Measurements from ENCODE around the gene MAGEA2. TPM values are rescaled to one million over a fixed set of nuclear protein-coding genes. Genes with fewer than 3 reads are reported as not detected.
"Not testable (repeated sequence)": the region's sequence is repeated elsewhere in the genome, so short reads cannot be mapped to it uniquely, and the experiment has no call there.

The MAGEA2 gene
- not detected in 2 replicates for total RNA-seq

DNA sequence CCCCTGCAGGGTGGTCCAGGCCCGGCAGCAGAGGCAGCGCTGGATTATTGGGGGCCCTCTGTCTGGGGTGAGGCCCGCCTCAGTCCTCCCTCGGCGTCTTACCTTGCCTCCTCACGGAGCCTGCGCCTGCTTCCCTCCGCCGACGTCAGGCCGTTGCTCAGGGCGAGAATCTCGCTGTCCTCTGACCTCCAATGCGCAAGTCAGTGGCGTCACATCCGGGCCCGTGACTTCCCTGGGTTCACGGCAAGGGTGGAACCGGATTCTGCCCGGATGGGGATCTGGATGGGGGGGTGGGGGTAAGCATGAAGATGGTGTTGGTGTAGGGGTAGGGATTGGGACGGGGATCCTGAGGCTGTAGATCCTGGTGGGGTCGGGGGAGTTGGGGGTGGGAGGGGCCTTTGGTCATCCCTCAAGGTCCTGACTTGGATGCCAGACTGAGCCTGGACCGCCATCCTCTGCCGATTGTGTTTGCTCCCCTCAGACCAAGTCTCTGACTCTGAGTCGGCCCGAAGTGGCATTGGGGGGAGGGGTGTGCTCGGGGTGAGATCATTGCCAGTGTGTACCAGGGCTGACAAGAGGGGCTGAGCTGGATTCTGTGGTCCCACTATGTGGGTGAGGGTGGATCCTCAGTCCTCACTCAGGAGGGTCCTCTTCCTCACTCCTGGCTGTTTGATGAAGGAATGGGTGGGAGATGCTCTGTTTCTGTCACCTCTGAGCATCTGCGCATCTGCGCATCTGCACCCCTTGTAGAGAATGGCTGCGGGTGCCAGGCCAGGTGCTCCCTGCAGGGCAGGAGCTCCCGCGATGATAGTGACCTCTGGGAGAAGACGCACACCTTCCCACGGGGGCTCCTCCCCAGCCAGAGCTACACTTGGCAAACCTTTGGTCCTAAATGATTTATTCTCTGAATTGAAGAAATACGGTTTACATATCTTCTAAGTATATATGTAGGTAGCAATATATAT, at the start of gene MAGEA2:
Gene MAGEA2, minus strand, starts transcription at position 157 of the 965 bp plus-strand sequence. CDS start 2,479 bp downstream, outside the sequence.
- intact Hi-C loops (cut with micrococcal nuclease) = not testable (repeated sequence)

- intact Hi-C loops (cut with micrococcal nuclease) = no loop called here
Observed at GRCh38 chrX:152798945-152799344, 45.3 kb upstream of the MAGEA2 start.

GRCh38 chrX:152787062-152787461, 33.4 kb upstream of the MAGEA2 start:
- intact Hi-C loops (cut with micrococcal nuclease) = not testable (repeated sequence)

DNA sequence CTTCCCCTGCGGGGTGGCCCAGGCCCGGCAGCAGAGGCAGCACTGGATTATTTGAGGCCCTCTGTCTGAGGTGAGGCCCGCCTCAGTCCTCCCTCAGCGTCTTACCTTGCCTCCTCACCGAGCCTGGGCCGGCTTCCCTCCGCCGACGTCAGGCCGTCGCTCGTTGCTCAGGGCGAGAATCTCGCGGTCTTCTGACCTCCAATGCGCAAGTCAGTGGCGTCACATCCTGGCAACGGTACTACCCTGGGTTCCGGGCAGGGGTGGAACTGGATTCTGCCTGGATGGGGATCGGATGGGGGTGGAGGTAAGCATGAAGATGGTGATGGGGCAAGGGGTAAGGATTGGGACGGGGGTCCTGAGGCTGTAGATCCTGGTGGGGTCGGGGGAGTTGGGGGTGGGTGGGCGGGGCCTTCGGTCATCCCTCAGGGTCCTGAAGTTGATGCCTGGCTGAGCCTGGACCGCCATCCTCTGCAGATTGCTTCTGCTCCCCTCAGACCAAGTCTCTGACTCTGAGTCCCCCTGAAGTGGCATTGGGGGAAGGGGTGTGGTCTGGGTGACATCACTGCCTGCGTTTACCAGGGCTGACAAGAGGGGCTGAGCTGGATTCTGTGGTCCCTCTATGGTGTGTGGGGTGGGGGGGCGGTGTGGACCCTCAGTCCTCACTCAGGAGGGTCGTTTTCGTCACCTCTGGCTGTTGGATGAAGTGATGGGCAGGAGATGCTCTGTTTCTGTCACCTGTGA, 16.1 kb upstream of the MAGEA2 start, which contains the start of gene MAGEA6:
Gene MAGEA6, minus strand, starts transcription at position 141 of the 741 bp plus-strand sequence. CDS start 2,039 bp downstream, outside the sequence.
- intact Hi-C loops (cut with micrococcal nuclease) = not testable (repeated sequence)

DNA sequence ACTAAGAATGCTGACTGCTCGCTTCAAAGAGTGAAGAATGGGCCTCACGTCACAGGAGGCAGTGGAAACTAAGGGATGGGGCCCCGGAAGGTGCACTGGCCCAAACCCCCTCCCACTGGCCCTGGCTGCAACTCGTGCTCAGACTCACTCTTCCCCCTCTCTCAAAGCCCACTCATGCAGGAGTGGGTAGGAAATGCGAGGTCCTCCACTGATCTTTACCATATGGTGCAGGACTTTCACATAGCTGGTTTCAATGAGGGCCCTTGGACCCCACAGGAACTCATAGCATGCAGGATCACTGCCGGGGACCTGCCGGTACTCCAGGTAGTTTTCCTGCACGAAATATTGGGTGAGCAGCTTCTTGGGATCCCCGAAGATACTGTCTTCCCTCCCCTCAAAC, 12.9 kb upstream of the MAGEA2 start:
- intact Hi-C loops (cut with micrococcal nuclease) = not testable (repeated sequence)

GRCh38 chrX:152761582-152761981, 7.9 kb upstream of the MAGEA2 start:
- intact Hi-C loops (cut with micrococcal nuclease) = not testable (repeated sequence)

GRCh38 chrX:152759544-152759943, 5.9 kb upstream of the MAGEA2 start:
- intact Hi-C loops (cut with micrococcal nuclease) = not testable (repeated sequence)

DNA sequence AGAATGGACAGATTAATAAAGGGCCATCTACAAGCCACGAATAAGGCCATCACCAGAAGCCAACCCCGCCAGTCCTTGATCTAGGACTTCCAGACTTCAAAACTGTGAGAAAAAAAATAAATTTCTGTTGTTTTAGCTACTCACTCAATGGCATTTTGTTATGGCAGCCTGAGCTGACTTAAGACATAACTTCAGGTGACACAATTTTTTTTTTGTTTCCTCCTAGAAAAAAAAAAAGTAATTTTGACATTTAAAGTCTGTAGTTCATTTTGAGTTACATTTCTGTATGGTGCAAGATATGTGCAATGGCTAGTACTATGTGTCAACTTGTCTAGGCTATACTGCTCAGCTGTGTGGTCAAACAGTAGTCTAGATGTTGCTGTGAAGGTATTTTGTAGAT, 5.3 kb upstream of the MAGEA2 start, which contains the start of gene CSAG3:
Gene CSAG3, plus strand, starts transcription at position 301 of the 400 bp plus-strand sequence.
- intact Hi-C loops (cut with micrococcal nuclease) = not testable (repeated sequence)

- intact Hi-C loops (cut with micrococcal nuclease) = not testable (repeated sequence)
Observed at GRCh38 chrX:152754871-152755270, 1.2 kb upstream of the MAGEA2 start.

GRCh38 chrX:152738560-152738959, 15.1 kb downstream of the MAGEA2 start:
- intact Hi-C loops (cut with micrococcal nuclease) = no loop called here

DNA sequence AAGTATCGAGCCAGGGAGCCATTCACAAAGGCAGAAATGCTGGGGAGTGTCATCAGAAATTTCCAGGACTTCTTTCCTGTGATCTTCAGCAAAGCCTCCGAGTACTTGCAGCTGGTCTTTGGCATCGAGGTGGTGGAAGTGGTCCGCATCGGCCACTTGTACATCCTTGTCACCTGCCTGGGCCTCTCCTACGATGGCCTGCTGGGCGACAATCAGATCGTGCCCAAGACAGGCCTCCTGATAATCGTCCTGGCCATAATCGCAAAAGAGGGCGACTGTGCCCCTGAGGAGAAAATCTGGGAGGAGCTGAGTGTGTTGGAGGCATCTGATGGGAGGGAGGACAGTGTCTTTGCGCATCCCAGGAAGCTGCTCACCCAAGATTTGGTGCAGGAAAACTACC, 17.1 kb downstream of the MAGEA2 start:
- intact Hi-C loops (cut with micrococcal nuclease) = not testable (repeated sequence)

- intact Hi-C loops (cut with micrococcal nuclease) = no loop called here
Observed at GRCh38 chrX:152735860-152736511, 17.7 kb downstream of the MAGEA2 start.

GRCh38 chrX:152735101-152735500, 18.5 kb downstream of the MAGEA2 start:
- intact Hi-C loops (cut with micrococcal nuclease) = no loop called here

DNA sequence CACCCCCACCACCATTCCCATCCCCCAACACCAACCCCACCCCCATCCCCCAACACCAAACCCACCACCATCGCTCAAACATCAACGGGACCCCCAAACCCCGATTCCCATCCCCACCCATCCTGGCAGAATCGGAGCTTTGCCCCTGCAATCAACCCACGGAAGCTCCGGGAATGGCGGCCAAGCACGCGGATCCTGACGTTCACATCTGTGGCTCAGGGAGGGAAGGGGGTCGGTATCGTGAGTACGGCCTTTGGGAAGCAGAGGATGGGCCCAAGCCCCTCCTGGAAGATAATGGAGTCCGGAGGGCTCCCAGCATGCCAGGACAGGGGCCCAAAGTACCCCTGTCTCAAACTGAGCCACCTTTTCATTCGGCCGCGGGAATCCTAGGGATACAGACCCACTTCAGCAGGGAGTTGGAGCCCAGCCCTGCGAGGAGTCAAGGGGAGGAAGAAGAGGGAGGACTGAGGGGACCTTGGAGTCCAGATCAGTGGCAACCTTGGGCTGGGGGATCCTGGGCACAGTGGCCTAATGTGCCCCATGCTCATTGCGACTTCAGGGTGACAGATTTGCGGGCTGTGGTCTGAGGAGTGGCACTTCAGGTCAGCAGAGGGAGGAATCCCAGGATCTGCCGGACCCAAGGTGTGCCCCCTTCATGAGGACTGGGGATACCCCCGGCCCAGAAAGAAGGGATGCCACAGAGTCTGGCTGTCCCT, 19.3 kb downstream of the MAGEA2 start:
- intact Hi-C loops (cut with micrococcal nuclease) = not testable (repeated sequence)

DNA sequence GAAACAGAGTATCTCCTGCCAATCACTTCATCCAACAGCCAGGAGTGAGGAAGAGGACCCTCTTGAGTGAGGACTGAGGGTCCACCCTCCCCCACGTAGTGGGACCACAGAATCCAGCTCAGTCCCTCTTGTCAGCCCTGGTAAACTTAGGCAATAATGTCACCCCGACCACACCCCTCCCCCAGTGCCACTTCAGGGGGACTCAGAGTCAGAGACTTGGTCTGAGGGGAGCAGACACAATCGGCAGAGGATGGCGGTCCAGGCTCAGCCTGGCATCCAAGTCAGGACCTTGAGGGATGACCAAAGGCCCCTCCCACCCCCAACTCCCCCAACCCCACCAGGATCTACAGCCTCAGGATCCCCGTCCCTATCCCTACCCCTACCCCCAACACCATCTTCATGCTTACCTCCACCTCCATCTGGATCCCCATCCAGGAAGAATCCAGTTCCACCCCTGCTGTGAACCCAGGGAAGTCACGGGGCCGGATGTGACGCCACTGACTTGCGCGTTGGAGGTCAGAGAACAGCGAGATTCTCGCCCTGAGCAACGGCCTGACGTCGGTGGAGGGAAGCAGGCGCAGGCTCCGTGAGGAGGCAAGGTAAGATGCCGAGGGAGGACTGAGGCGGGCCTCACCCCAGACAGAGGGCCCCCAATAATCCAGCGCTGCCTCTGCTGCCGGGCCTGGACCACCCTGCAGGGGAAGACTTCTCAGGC, 20.2 kb downstream of the MAGEA2 start, which contains the start of the genes CSAG1 and MAGEA12:
Gene CSAG1, minus strand, starts transcription at position 461 of the 715 bp plus-strand sequence. CDS start 1,261 bp downstream, outside the sequence.
Gene MAGEA12, plus strand, starts transcription at position 497 of the 715 bp plus-strand sequence. CDS start 2,405 bp downstream, outside the sequence.
- intact Hi-C loops (cut with micrococcal nuclease) = no loop called here

- intact Hi-C loops (cut with micrococcal nuclease) = no loop called here
Observed at GRCh38 chrX:152725409-152725808, 28.2 kb downstream of the MAGEA2 start.

DNA sequence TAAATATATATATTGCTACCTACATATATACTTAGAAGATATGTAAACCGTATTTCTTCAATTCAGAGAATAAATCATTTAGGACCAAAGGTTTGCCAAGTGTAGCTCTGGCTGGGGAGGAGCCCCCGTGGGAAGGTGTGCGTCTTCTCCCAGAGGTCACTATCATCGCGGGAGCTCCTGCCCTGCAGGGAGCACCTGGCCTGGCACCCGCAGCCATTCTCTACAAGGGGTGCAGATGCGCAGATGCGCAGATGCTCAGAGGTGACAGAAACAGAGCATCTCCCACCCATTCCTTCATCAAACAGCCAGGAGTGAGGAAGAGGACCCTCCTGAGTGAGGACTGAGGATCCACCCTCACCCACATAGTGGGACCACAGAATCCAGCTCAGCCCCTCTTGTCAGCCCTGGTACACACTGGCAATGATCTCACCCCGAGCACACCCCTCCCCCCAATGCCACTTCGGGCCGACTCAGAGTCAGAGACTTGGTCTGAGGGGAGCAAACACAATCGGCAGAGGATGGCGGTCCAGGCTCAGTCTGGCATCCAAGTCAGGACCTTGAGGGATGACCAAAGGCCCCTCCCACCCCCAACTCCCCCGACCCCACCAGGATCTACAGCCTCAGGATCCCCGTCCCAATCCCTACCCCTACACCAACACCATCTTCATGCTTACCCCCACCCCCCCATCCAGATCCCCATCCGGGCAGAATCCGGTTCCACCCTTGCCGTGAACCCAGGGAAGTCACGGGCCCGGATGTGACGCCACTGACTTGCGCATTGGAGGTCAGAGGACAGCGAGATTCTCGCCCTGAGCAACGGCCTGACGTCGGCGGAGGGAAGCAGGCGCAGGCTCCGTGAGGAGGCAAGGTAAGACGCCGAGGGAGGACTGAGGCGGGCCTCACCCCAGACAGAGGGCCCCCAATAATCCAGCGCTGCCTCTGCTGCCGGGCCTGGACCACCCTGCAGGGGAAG, 39.5 kb downstream of the MAGEA2 start, which contains the start of gene MAGEA2B:
Gene MAGEA2B, plus strand, starts transcription at position 814 of the 973 bp plus-strand sequence. CDS start 2,479 bp downstream, outside the sequence.
- intact Hi-C loops (cut with micrococcal nuclease) = not testable (repeated sequence)

DNA sequence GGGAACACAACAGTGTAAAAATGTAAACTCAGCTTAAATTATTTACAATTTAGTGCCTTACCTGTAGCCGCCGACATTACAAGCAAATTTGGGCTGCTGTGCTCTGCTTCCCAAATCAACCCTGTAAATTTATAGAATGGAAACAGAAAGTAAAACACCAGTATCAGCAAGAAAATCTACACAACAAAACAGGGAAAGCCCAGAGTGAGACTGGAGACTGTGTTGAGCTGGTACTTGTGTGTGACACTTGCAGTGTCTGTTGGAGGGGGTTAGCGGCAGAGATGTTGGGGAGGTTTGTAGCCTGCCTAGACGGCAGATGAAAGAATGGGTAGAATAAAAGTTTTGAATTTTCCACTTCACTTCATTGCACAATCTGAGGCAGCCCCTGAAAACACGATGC, 40.4 kb downstream of the MAGEA2 start:
- intact Hi-C loops (cut with micrococcal nuclease) = not testable (repeated sequence)
